ENCODE measurements around the gene RNF212. TPM values are rescaled to one million over a fixed set of nuclear protein-coding genes. Genes with fewer than 3 reads are reported as not detected.

The RNF212 gene
- total and polyA plus RNA-seq, 2 of the 13 experiments (the other 11 are each of a cell fraction or from before 2014, with no cell fraction given): not detected

GRCh38 chr4:1082215-1083182 is 30.9 kb downstream of the RNF212 start (continued):
- TF ChIP-seq ZNF639 (CRISPR knock-in tag; conservative IDR thresholded peaks at IDR 0.05) (no peak), ATRX (CRISPR knock-in tag; IDR thresholded peaks at IDR 0.05; ENCODE audit: borderline replicate concordance) (no peak), CEBPB (IDR thresholded peaks at IDR 0.05; ENCODE audit: borderline replicate concordance, low read depth, low read length) (peak; percentile 93), MTA1 (CRISPR knock-in tag; IDR thresholded peaks at IDR 0.05; ENCODE audit: borderline replicate concordance) (0 out of 2 replicates have a peak, but pooled peaks have one; percentile 28), FOXK1 (CRISPR knock-in tag; IDR thresholded peaks at IDR 0.05; ENCODE audit: borderline replicate concordance, low read depth) (no peak), ZNF7 (CRISPR knock-in tag; IDR thresholded peaks at IDR 0.05) (no peak), ZNF33A (CRISPR knock-in tag; IDR thresholded peaks at IDR 0.05; ENCODE audit: borderline replicate concordance) (no peak), CEBPG (CRISPR knock-in tag; IDR thresholded peaks at IDR 0.05) (peak; percentile 47; the same call in 1 of the 2 replicates), AKNA (CRISPR knock-in tag; IDR thresholded peaks at IDR 0.05; ENCODE audit: borderline replicate concordance) (no peak), HNRNPL (IDR thresholded peaks at IDR 0.05; ENCODE audit: low read depth, low read length) (peak; percentile 92), KDM4B (CRISPR knock-in tag; IDR thresholded peaks at IDR 0.05) (no peak)

Measured in HepG2 (cell line).